Calu3 (cell line): ENCODE measurements around the gene SLIT3. TPM values are rescaled to one million over a fixed set of nuclear protein-coding genes. Genes with fewer than 3 reads are reported as not detected.

Experiments
- BruUV-seq: library from RNA; stranded (reverse); fragments of 400-500 nt; replicated peaks from 2 replicates; lab custom pipeline; 2021; lab: Mats Ljungman, UMichigan
- CTCF ChIA-PET: fragments of 300-600 bp; sonication (Branson Sonifier 250); formaldehyde crosslinking; loops from one replicate; lab custom pipeline; 2022; ENCODE audit warnings: antibody characterized with exemption; lab: Charles Lee
- DNase-seq: peaks from one replicate; pipeline ENCODE4 v3.0.0; 2022
- H3K27ac Mint-ChIP-seq: one replicate; pipeline ENCODE4 v1.8.0; 2022; ENCODE audit warnings: mixed read lengths; ENCODE audit not compliant: unreplicated experiment
- H3K27me3 Mint-ChIP-seq: one replicate; pipeline ENCODE4 v1.8.0; 2022; ENCODE audit warnings: mixed read lengths; ENCODE audit not compliant: unreplicated experiment
- H3K36me3 Mint-ChIP-seq: one replicate; pipeline ENCODE4 v1.8.0; 2022; ENCODE audit warnings: mild to moderate bottlenecking, moderate library complexity, mixed read lengths; ENCODE audit not compliant: insufficient read depth, unreplicated experiment
- H3K4me1 Mint-ChIP-seq: one replicate; pipeline ENCODE4 v1.8.0; 2022; ENCODE audit warnings: mild to moderate bottlenecking, low read depth, mixed read lengths; ENCODE audit not compliant: unreplicated experiment
- H3K4me3 Mint-ChIP-seq: one replicate; pipeline ENCODE4 v1.8.0; 2022; ENCODE audit warnings: mild to moderate bottlenecking, low read depth, moderate library complexity, mixed read lengths; ENCODE audit not compliant: unreplicated experiment
- H3K9me3 Mint-ChIP-seq: one replicate; pipeline ENCODE4 v1.8.0; 2022; ENCODE audit warnings: low read depth, mixed read lengths; ENCODE audit not compliant: unreplicated experiment
- CTCF ChIP-seq: fragments of 200-600 bp; IDR thresholded peaks from one replicate; pipeline ENCODE4 v1.8.0; 2022; ENCODE audit warnings: antibody characterized with exemption; ENCODE audit not compliant: unreplicated experiment
- intact Hi-C: fragments of 100-400 bp; cut with micrococcal nuclease; formaldehyde crosslinking; loops from one replicate; pipeline ENCODE4 v1.10.0; 2022; ENCODE audit not compliant: unreplicated experiment
- total RNA-seq: library from RNA; stranded (reverse); gene quantifications from 2 replicates; pipeline ENCODE4 v1.2.3, GENCODE V29; 2022

Gene SLIT3
- total RNA-seq, 1 experiment from 2014 or later = not detected

GRCh38 chr5:168651648-168652047 lies 649.3 kb downstream of the SLIT3 start:
- DNase-seq = peak; percentile 53
- CTCF ChIA-PET = no interaction called here
- TF ChIP-seq CTCF = no peak
- H3K4me3 Mint-ChIP-seq = no peak overlapping the region
- peaks cover 43% of the 10 kb centered on the region for H3K4me1 Mint-ChIP-seq
- H3K27ac Mint-ChIP-seq = no peak overlapping the region
- BruUV-seq = no TSS peak
- no peaks in the 10 kb centered on the region for H3K27me3 Mint-ChIP-seq
- intact Hi-C loops = no loop called here
- no peaks in the 10 kb centered on the region for H3K9me3 Mint-ChIP-seq
- peaks cover 13% of the 10 kb centered on the region for H3K36me3 Mint-ChIP-seq

- intact Hi-C loops = no loop called here
- Mint-ChIP-seq H3K4me3 (no peak overlapping the region), H3K36me3 (peaks cover 5% of the 10 kb centered on the region), H3K27me3 (no peaks in the 10 kb centered on the region), H3K27ac (no peak overlapping the region), H3K4me1 (peaks cover 35% of the 10 kb centered on the region), H3K9me3 (no peaks in the 10 kb centered on the region)
- no TSS peak for BruUV-seq
- CTCF ChIA-PET = no interaction called here
- no peak for TF ChIP-seq CTCF
- DNase-seq = no peak
These were observed 651.6 kb downstream of the SLIT3 start for GRCh38 chr5:168649306-168649705.

GRCh38 chr5:168648576-168648975 lies 652.4 kb downstream of the SLIT3 start:
- peaks cover 28% of the 10 kb centered on the region for H3K4me1 Mint-ChIP-seq
- intact Hi-C loops = no loop called here
- peaks cover 2% of the 10 kb centered on the region for H3K36me3 Mint-ChIP-seq
- no peak overlapping the region for H3K4me3 Mint-ChIP-seq
- no peak for DNase-seq
- BruUV-seq = no TSS peak
- H3K9me3 Mint-ChIP-seq = no peaks in the 10 kb centered on the region
- no peak overlapping the region for H3K27ac Mint-ChIP-seq
- CTCF ChIA-PET = interaction anchor here (0.6 kb wide), 1 partner anchor 145 kb away, joined by 3 read pairs; no protein-coding TSS in a partner anchor
- TF ChIP-seq CTCF = no peak
- H3K27me3 Mint-ChIP-seq = no peaks in the 10 kb centered on the region

GRCh38 chr5:168648016-168648415 lies 652.9 kb downstream of the SLIT3 start:
- TF ChIP-seq CTCF = no peak
- Mint-ChIP-seq H3K27me3 (no peaks in the 10 kb centered on the region), H3K4me1 (peaks cover 25% of the 10 kb centered on the region), H3K36me3 (no peaks in the 10 kb centered on the region), H3K9me3 (no peaks in the 10 kb centered on the region), H3K4me3 (no peak overlapping the region), H3K27ac (no peak overlapping the region)
- DNase-seq = no peak
- intact Hi-C loops = no loop called here
- BruUV-seq = no TSS peak
- CTCF ChIA-PET = interaction anchor here (0.6 kb wide), 1 partner anchor 144 kb away, joined by 3 read pairs; no protein-coding TSS in a partner anchor
